NAMALWA (cell line): Measurements from ENCODE around the gene RPTOR.
A peak's percentile ranks its signal among the peaks of the same experiment; 100 is the strongest.

Experiments
- DNase-seq: peaks from one replicate; pipeline ENCODE4 v3.0.0-alpha.2; 2015; ENCODE audit warnings: low spot score

The RPTOR gene

DNA sequence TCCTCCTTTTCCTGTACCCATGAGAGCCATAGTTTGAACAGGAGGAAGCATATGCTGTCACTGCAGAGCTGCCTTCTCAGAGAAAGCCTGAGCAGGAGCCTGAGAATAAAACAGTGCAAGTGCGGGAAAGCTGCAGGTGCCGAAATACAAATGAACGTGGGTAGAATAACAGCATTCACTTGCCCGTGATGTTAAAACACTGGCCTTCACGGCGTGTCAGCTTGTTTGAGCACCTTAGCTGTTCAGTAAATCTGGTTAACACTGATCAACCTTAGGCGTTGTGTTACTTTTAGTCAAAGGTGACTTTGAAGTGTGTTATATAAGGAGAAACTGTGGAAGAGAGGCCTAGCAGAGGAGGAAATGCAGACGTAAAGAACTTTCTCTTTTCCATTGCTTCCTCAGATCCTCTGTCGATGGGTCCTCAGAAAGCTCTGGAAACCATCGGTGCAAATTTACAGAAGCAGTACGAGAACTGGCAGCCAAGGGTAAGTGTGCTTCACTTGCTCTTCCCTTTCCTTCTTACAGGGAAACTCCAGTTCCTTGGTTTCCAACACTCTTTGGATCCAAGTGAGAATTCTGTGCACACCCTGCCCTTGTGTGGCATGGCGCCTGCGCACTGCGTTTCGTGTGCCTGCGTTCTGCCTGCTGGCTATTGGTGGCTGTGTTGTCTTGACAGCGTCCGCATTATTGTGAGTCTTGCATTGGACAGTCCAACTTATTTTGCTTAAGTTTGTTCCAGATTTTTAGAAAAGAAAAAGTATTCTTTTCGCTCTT, 98.9 kb downstream of the RPTOR start:
- no peak for DNase-seq

DNA sequence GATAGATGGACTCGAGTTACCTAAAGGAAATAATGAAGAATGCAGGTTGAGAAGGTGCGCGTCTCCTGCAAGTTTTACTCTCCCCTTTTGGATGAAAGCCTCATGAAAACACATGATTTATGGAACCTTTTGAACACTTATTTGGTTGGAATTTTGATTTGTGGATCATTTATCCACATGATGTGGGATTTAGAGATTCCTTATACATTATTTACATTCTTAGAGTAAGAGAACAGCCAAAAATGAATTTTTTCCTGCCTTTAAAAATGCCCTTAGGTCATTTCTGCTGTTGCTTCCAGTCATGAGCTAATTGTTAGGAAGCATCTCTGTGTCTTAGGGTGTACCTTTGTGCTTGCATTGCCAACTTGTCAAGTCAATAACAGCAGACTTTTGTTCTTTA, 99.9 kb downstream of the RPTOR start:
- no peak for DNase-seq

DNA sequence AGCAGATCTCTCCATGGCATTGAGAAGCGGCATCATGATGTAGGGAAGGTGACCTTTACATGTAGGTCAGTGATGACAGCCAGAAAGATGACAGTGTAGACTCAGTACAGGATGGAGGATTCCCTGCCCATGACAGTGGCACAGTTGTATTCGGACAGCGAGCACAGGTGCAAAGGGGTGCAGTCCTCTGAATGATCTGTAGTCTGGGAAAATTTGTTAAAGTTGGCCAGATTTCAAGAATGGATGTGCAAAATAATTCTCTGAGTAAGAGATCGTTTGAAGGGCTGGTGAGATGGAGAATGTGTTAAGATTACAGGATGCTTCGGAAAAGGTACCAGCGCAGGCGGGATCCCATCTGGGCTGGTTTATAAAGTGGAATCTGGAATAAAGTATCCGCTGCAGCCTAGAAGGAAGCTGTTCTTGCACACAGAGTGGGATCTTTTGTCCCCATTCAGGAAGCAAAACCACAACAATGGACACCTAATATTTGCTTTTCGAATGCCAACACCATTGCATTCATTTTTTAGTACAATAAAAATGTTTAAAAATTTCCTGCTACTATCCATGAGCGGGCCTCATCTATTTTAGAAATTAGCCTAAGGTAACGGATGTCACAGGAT, 101.2 kb downstream of the RPTOR start:
- DNase-seq = no peak

DNA sequence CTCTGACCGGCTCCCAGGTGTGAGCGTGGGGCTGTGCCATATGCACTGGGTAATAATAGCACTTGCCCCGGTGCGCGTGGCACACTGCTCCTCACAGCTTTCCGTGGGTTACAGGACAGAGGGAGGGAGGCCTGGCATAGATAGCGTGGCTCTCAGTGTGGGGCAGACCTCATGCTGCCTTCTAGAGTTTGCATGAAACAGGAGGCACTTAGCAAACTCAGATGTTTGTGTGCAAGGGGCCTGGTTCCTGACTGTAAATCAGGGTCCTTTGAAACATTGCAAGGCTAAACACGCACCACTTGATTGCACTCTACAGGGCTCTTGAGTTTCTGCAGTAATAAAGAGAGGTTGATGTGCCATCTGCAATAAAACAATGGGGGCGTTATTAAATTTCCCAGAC, 101.7 kb downstream of the RPTOR start:
- no peak for DNase-seq

DNA sequence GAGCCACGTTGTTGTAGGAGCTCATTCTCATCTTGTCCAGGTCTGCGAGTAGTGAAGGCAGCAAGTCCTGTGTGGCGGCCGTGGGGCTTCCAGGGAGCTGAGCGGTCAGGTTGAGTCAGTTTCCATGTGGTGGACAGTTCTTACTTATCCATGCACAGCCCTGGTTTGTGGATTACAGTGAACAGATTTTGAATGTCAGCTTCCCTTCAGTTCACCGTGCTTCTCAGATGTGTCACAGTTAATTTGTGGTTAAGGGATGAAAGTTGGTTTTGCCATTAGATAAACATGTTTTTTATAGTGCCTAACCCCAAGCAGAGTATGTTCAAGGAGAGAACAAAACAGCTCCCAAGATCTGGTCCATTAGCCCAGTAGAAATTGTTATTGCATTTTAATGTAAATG, 103.1 kb downstream of the RPTOR start:
- no peak for DNase-seq

DNA sequence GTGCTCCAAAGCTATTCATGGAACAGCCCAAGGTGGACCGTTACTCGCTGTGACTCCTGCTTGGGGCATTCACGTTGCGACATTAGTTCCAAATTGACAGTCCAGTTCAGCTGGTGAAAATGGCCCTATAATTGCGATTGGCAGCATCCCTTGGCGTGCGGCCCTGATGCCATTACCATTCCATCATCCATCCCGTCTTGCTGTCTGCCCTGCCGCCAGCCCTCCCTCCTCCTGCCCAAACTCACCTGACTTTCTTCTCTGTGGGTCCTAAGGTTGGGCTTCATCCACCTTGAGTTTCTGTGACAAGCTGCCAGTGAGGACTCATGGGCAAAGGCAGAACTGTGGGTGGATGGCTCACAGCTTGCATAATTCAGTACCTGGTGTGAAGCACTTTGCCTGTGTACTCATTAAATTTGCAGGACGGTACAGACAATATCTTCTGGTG, 104.6 kb downstream of the RPTOR start:
- DNase-seq = no peak

DNA sequence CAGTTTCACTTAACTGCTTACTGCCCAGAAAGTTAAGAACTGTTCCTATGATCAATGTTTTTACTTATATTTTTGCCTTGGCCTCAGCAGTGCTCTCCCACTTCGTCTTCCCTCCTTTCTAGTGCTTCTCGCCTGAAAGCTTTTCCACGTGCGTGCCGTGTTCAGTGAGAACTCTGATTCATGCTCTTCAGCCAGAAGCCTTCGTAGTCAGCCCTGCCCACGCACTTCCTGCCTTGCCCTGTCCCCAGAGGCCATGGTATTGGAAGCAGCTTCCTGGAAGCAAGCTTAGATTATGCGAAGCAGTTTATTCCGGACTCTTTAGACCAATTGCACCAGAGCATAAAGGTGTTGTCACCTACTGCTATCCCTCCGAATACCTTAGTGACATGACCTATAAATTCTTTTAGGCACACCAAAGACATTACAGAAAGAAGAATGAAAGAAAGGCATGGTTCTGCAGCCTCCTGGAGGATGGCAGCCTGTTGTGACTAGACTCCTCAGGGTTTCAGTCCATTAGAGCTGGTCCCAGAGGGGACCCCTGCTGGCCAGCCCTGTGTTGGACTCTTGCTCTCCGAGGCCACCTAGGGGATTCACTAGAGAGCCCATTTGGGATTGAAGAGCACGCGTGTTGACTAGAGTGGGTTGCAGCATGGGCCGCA, 105.2 kb downstream of the RPTOR start:
- DNase-seq = peak; percentile 34

DNA sequence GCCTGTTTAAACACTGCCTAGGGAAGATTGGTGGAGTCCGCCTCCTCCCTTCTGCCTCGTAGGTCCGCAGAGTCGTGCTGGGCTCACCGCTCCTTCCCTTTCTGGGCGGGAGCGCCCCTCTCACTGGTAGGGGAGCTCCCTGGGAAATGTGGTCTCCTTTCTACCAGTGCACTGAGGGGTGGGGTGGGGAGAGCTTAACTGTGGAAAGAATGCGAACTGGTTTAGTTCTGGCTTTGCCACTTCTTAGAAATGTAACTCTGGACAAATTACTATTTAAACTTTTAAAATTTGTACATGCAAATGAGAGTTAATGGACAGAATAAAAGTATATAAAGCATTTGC, 105.7 kb downstream of the RPTOR start:
- no peak for DNase-seq

DNA sequence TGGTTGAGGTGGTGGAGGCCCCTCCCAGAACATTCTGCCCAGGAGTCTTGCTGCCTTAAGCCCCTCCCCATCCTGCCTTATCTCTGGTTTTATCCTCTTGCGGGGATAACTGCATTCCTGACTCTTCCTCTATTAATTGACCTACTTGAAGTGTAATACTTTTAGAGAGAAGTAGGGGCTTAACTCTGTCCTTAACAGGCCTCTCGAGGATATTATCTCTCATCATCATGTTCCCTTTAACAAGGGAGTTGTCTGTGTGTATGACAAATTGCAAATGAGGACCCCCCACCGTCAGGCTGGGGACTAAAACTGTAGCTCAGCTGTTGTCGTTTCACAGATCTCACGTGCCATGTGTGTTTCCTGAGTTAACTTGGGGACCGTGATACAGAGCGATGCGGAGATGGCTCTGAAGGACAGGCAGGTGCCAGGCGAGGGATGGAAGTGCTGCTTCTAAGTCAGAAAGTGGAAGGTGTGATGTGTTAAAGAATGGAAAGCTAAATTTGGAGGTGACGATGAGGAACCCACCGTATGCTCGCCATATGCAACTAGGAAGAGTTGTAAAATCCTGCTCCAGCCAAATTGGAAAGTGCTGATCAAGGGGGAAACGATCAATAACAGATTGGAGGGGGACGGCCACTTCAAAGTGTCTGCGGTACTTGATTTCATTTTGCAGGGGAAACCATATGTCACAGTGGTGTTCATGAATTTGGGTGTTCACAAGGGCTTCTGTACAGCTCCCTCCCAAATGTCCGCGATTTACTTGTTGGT, 106.3 kb downstream of the RPTOR start:
- no peak for DNase-seq

DNA sequence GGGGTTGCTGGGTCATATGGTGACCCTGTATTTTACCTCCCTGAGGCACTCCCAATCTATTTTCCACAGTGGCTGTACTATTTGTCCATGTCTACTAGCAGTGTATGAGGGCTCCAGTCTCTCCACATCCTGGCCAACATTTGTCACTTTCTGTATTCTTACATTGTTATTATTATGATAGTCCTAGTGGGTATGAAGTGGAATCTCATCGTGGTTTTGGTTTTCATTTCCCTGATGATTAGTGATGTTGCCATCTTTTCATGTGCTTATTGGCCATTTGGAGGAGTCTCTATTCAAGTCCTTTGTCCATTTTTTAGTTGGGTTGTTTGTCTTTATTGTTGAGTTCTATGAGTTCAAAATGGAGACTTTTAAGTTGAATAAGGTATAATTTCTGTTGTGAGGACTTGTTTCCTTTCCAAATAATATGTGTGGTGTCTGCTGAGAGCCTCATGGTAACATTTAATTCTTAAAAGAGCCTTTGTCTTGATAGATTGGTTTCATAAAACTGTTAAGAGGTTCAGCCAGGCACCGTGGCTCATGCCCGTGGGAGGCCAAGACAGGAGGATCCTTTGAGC, 108.2 kb downstream of the RPTOR start:
- DNase-seq = no peak

DNA sequence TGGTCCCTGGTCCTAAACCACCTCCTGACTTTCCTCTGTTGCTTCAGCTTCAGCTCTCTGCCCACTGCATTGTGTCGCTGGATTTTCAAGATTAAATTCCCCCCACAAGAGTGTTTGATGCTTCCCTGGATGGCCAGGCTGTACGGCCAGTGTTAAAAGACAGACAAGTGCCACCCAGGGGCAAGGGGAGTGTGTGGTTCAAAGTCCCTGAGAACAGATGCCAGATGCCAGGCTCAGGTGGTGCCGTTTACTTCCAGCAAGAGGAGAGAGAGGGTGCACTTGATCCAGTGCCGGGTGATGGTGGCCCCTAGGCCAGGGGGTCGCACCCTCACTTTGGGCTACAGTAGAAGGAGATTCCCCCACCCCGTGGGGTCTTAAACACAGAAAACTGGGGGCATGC, 109.2 kb downstream of the RPTOR start:
- no peak for DNase-seq

DNA sequence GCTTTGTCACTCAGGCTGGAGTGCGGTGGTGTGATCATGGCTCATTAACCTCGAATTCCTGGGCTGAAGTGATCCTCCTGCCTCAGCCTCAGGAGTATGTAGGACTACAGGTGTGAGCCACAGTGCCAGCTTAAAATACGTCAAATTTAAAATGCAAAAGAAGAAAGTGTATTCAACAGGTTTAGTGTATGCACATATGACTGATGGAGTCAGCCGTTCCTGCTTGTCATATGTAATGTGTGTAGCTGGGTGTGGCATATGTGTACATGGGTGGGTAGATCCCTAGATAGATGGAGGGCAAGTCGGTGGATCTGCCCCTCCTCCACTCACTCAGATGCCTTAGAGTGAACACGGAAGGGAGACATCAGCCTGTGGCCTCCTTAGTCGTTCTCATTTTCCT, 111.0 kb downstream of the RPTOR start:
- no peak for DNase-seq

DNA sequence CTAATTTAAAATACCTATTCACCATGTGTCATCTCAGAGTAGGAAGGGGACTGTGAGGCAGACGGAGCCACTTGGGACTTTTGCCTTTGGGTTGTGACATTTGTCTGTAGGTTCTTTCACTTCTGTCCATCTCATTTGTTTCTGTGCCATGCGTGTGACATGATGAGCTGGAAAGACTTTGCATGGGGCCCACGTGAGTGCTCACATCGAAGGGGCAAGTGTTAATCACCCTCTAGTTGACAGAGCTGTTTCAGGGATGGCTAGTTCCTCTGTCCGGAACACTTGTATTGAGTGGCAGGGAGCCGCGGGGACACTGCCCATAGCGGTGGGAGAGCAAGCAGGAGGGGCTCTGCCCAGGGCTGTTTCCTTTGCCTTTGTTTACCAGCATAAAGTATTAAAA, 112.0 kb downstream of the RPTOR start:
- no peak for DNase-seq

DNA sequence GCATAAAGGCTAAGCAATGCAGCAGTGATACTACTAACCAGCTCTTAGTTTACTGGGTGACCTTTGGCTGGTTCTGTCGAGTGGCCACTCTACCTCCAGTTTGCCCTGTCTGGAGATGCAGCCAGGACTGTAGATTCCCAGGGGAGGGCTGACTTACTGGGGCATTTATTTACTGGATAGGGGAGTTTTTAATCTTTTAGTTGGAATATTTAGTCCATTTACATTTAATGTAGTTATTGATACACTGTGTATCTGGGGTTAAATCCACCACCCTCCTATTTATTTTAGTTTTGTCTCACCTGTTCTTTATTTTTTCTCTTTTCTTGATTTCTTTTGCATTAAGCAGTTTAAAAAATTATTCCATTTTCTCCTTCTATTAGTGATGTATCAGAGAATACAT, 112.9 kb downstream of the RPTOR start:
- no peak for DNase-seq

DNA sequence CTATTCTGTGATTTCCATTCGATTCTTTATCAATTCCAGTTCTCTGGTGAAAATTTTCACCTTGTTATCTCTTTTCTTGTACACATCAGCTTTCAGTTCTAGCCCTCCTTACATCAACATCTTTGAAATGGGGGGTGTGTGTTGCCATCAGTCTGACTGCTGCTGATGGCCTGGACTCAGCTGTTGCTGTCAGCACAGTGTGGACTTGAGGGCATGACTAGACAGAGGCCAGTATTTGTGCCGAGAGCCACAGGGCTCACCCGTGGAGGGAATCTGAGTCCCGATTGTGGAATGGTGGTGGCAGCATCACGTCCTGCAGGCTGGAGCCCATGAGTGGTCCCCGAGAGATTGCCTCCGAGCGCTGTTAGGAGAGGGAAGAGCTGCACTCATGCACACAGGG, 114.2 kb downstream of the RPTOR start:
- no peak for DNase-seq

DNA sequence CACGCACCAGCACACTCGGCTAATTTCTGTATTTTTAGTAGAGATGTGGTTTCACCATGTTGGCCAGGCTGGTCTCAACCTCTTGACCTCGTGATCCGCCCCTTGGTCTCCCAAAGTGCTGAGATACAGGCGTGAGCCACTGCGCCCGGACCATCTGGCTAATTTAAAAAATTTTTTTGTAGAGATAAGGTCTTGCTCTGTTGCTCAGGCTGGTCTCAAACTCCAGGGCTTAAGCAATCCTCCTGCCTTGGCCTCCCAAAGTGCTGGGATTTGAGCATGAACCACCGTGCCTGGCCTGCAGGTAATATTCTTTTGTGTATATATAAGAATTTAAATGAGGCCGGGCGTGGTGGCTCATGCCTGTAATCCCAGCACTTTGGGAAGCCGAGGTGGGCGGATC, 115.0 kb downstream of the RPTOR start:
- no peak for DNase-seq

DNA sequence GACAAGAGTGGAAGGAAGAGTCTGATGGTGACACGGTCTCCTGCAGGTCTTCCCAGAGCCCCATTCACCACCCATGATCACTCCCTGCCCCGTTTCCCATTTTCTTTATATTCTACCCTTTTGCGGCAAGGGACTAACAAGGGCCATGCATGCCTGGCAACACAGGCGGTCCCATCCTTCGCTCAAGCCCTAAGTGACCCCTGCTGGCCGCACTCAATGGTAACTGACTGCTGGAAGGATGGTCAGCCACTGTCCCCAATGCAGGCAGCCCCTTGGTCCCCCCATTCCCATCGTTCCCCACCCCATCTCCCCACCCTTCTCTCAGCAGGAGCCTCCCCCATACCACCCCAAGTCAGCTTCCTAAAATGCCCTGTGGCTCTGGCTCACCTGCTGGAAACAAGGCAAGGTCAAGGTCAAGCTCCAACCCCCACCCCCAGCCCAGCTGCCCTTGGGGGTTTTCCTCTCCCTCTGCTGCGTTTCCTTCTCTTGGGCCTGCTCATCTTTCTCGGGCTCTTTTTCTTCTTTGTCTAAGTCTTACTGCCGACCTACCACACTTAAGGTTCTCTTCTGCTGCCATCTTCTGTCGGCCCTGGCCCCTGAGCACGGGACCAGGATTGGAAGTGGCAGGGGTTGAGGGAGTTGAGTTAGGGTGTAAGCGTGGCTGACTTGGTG, 116.0 kb downstream of the RPTOR start:
- DNase-seq = no peak

DNA sequence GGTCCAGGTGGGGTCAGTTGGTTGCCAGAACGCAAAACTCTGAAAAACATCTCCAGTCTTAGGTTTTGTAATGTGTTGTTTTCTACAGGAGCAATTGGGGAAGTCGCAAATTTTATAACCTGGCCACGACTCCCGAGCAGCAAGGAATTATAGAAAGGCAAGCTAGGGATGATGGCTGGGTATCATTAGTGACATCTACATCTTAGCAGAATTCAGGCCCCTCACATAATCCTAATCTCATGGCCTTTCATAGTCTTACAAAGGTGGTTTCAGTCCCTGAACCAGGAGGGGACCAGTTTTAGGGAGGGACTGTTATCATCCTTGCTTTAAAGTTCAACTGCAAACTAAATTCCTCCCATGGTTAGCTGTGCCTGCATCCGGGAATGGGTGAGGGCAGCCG, 117.9 kb downstream of the RPTOR start:
- DNase-seq = no peak

DNA sequence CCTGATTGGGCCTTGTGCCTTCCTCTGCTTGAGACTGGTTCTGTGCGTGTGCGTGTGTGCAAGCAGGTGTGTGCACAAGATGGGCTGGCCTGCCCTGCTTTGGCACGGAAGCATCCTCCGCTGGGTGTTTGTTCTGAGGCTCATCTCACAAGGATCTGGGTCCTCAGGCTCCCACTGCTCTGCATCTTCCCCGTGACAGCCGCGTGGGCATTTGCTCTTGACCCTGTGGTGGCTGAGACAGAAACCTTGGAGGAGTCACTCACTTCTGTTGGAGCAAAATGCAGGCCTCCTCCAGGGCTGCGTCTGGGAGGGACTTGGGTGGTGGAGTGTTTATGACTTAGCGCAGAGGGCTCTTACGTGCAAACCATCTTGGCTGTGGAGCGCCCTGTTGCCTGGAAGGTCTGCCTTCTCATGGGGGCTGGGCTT, 119.2 kb downstream of the RPTOR start:
- no peak for DNase-seq

DNA sequence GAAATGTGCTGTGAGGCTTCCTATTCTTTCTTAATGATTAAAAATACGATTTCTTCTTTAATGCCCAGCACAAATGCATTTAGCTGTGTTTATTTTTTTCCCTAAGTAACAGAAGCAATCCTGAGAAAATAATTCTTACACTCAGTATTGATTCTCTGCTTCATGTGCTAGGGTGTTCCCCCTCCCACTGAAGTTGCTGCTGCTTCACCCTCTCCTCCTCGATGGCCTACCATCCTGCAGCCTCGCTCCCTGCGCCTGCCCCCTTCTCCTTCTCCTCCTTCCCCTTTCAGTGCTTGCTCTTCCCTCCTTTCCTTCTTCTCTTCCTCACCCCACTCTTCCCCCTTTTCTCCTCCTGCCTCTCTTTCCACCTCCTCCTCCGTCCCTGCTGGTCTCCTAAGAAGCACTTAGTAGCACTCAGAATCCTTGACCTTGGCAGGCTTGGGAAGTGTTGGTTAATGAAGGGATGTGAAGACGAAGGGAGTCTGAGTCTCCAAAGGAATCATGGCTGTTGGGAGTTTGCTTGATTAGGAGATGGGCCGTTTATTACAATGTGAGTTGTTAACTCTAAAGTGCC, 119.7 kb downstream of the RPTOR start:
- no peak for DNase-seq

DNA sequence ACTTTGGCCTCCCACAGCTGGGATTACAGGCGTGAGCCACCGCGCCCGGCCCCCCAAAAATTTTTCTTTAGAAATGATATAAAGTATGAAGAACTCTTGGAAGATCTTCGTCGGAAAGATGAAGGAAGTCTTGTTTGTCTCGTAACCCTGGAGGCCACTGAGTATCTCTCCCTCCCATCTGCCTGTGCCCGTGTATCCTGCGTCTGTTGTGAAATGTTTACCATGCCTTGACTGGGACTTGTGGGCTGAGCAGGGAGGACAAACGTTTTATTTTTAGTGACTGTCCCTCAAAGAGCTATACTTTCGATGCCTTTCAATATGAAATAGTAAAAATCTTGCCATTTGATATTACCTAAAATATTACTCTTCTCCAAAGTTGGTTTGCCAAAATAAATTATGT, 121.2 kb downstream of the RPTOR start:
- DNase-seq = no peak

DNA sequence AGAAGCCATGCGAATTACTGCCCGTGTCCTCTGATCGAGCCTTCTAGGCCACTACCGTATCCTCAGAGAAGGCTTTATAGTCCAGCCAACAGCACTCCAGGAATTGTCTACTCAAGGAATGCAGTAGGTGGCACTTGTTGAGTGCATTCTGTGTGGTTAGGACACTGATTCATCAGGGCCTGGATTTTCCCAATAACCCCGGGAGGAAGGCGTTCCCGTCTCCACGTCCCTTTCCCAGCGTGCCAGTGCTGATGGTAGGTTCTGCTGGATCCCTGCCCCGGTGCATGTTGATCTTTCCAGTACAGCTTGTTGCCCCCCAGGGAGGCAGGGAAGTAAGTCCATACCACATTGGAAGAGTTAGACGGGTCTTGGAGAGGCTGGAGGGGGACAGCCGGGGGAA, 122.2 kb downstream of the RPTOR start:
- no peak for DNase-seq
